ENCODE results near the gene DAP. TPM values are rescaled to one million over a fixed set of nuclear protein-coding genes. Genes with fewer than 3 reads are reported as not detected.

DAP gene
- polyA plus RNA-seq, 3 donors, result 60.9 to 69.0 (median 62.3) TPM

DNA sequence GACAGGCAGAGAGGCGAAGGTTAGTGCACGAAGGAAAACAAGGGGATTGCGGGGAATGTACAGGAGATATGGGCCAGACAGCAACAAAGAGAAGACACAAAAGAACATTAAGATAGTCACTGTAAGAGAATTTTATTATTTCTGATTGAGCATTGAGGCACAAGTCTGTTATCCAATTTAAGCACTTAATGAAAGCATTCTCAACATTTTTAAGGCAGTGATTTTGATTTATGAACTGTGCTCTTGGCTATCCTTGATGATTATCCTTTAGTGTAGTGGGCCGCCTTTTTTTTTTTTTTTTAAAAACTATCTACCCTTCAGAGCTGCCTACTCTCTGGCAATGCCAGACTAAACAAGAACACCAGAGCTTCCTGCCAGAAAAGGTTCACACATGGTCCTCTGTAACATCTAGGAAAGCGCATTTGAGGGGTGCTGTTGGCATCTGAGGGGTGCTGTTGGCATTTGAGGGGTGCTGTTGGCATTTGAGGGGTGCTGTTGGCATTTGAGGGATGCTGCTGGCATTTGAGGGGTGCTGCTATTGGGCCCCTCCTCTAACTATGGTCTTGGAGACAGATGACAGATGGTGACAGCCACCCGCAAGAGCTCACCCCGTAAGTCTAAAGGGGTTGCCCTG is 3.0 kb downstream of the DAP start:
- peaks cover 0 to 3% (median 1%) of the 10 kb centered on the region in 3 donors for H3K27me3 Mint-ChIP-seq (ENCODE audit: low read depth in 3 of 3)
- peaks cover 35 to 47% of the 10 kb centered on the region in 2 donors for H3K36me3 Mint-ChIP-seq
- Histone ChIP-seq H2AFZ (ENCODE audit: insufficient read depth, low read depth, low read length, poor library complexity, severe bottlenecking) (no peak overlapping the region), H3K9me3 (replicated peaks in 1 of 2; ENCODE audit: control insufficient read depth in 1 of 2, insufficient read depth in 1 of 2, low read length in 2 of 2) (no peaks in the 10 kb centered on the region), H4K20me1 (ENCODE audit: insufficient read depth, low read length) (peaks cover 71% of the 10 kb centered on the region), H3K27ac (ENCODE audit: low read depth in 1 of 2, low read length in 2 of 2) (peak overlapping the region in 1 of 2 donors; percentile 24), H3K9ac (ENCODE audit: insufficient read depth, low read length, poor library complexity, severe bottlenecking) (no peak overlapping the region), H3K4me1 (ENCODE audit: control insufficient read depth in 1 of 2, insufficient read depth in 2 of 2, low read length in 2 of 2) (peaks cover 35 to 38% of the 10 kb centered on the region in 2 donors), H3K4me3 (replicated peaks in 1 of 3; ENCODE audit: low read depth in 2 of 3, low read length in 3 of 3) (no peak overlapping the region), H3K4me2 (replicated peaks; ENCODE audit: extremely low read depth, low read length, poor library complexity, severe bottlenecking) (no peak overlapping the region), H3K79me2 (ENCODE audit: insufficient read depth, low read length) (peaks cover 79% of the 10 kb centered on the region), H3K36me3 (replicated peaks in 1 of 2; ENCODE audit: control insufficient read depth in 1 of 2, insufficient read depth in 2 of 2, low read length in 2 of 2) (peaks cover 18 to 47% of the 10 kb centered on the region in 2 donors), H3K27me3 (ENCODE audit: control insufficient read depth in 2 of 2, insufficient read depth in 2 of 2, low read length in 2 of 2) (no peaks in the 10 kb centered on the region)
- no peaks in the 10 kb centered on the region for H3K9me3 Mint-ChIP-seq
- no peak for DNase-seq
- H3K4me3 Mint-ChIP-seq, result no peak overlapping the region
- WGBS (ENCODE audit: insufficient coverage), result 100% methylated on average over 4 of the region's 7 CpGs
- intact Hi-C loops (cut with micrococcal nuclease), result no loop called here
- TF ChIP-seq, protein P1, sequence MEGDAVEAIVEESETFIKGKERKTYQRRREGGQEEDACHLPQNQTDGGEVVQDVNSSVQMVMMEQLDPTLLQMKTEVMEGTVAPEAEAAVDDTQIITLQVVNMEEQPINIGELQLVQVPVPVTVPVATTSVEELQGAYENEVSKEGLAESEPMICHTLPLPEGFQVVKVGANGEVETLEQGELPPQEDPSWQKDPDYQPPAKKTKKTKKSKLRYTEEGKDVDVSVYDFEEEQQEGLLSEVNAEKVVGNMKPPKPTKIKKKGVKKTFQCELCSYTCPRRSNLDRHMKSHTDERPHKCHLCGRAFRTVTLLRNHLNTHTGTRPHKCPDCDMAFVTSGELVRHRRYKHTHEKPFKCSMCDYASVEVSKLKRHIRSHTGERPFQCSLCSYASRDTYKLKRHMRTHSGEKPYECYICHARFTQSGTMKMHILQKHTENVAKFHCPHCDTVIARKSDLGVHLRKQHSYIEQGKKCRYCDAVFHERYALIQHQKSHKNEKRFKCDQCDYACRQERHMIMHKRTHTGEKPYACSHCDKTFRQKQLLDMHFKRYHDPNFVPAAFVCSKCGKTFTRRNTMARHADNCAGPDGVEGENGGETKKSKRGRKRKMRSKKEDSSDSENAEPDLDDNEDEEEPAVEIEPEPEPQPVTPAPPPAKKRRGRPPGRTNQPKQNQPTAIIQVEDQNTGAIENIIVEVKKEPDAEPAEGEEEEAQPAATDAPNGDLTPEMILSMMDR (IDR thresholded peaks at IDR 0.05), result no peak
- peaks cover 58% of the 10 kb centered on the region for H3K4me1 Mint-ChIP-seq
- H3K27ac Mint-ChIP-seq, result peak overlapping the region in 4 of 7 donors; percentile 2 to 53 (median 32)

DNA sequence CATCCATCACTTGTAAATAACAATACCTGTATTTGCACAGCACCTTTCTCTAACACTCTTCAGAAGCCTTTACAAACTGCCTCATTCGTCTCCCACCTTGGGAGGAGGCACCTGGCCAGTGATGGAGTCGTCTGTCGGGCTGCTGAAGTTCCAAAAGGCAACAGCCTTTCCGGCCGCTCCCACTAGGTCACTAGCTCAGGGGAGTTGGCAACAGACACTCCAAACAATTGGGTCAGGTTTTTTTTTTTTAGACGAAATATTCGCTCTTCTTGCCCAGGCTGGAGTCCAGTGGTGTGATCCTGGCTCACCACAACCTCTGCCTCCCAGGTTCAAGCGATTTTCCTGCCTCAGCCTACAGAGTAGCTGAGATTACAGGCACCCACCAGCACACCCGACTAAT is 4.0 kb downstream of the DAP start:
- Mint-ChIP-seq H3K27ac (peak overlapping the region in 3 of 7 donors; percentile 37 to 75 (median 53)), H3K27me3 (ENCODE audit: low read depth in 3 of 3) (peaks cover 0 to 3% (median 1%) of the 10 kb centered on the region in 3 donors), H3K4me1 (peaks cover 50% of the 10 kb centered on the region), H3K9me3 (no peaks in the 10 kb centered on the region), H3K36me3 (peaks cover 40 to 55% of the 10 kb centered on the region in 2 donors), H3K4me3 (no peak overlapping the region)
- peaks cover 81% of the 10 kb centered on the region for H4K20me1 ChIP-seq (ENCODE audit: insufficient read depth, low read length)
- 91% methylated on average over 7 of the region's 9 CpGs for WGBS (ENCODE audit: insufficient coverage)
- H3K27me3 ChIP-seq (ENCODE audit: control insufficient read depth in 2 of 2, insufficient read depth in 2 of 2, low read length in 2 of 2), result no peaks in the 10 kb centered on the region
- TF ChIP-seq, protein P1 (IDR thresholded peaks at IDR 0.05), result no peak
- H3K27ac ChIP-seq (ENCODE audit: low read depth in 1 of 2, low read length in 2 of 2), result peak overlapping the region in 1 of 2 donors; percentile 19
- H3K4me2 ChIP-seq (replicated peaks; ENCODE audit: extremely low read depth, low read length, poor library complexity, severe bottlenecking), result no peak overlapping the region
- H3K9me3 ChIP-seq (replicated peaks in 1 of 2; ENCODE audit: control insufficient read depth in 1 of 2, insufficient read depth in 1 of 2, low read length in 2 of 2), result no peaks in the 10 kb centered on the region
- intact Hi-C loops (cut with micrococcal nuclease), result no loop called here
- no peak overlapping the region for H2AFZ ChIP-seq (ENCODE audit: insufficient read depth, low read depth, low read length, poor library complexity, severe bottlenecking)
- peaks cover 22 to 57% of the 10 kb centered on the region in 2 donors for H3K36me3 ChIP-seq (replicated peaks in 1 of 2; ENCODE audit: control insufficient read depth in 1 of 2, insufficient read depth in 2 of 2, low read length in 2 of 2)
- H3K4me3 ChIP-seq (replicated peaks in 1 of 3; ENCODE audit: low read depth in 2 of 3, low read length in 3 of 3), result no peak overlapping the region
- peaks cover 89% of the 10 kb centered on the region for H3K79me2 ChIP-seq (ENCODE audit: insufficient read depth, low read length)
- H3K4me1 ChIP-seq (ENCODE audit: control insufficient read depth in 1 of 2, insufficient read depth in 2 of 2, low read length in 2 of 2), result peaks cover 25 to 28% of the 10 kb centered on the region in 2 donors
- H3K9ac ChIP-seq (ENCODE audit: insufficient read depth, low read length, poor library complexity, severe bottlenecking), result no peak overlapping the region
- DNase-seq, result no peak
